ENCODE results near the gene EVPL. TPM values are rescaled to one million over a fixed set of nuclear protein-coding genes. Genes with fewer than 3 reads are reported as not detected.

The EVPL gene
- total RNA-seq, 1 experiment from 2014 or later = 7.7 TPM

- no peaks in the 10 kb centered on the region for H3K9me3 Mint-ChIP-seq (ENCODE audit: unreplicated experiment)
- no peaks in the 10 kb centered on the region for H3K4me1 Mint-ChIP-seq (ENCODE audit: insufficient read depth, unreplicated experiment)
- DNase-seq (ENCODE audit: unreplicated experiment) = no peak
- no peak overlapping the region for H3K4me3 Mint-ChIP-seq (ENCODE audit: unreplicated experiment)
- TF ChIP-seq CTCF (IDR thresholded peaks at IDR 0.05; ENCODE audit: unreplicated experiment) = no peak
- H3K27me3 Mint-ChIP-seq (ENCODE audit: insufficient read depth, unreplicated experiment) = no peaks in the 10 kb centered on the region
- intact Hi-C loops (cut with micrococcal nuclease) = no loop called here
- CTCF ChIA-PET = interaction anchor here (3.8 kb wide), 1 partner anchor 27 kb away, joined by 11 read pairs; no protein-coding TSS in a partner anchor
- no peak overlapping the region for H3K27ac Mint-ChIP-seq (ENCODE audit: low read depth, unreplicated experiment)
- POLR2A ChIA-PET = no interaction called here
- no TSS peak for BruUV-seq (replicated peaks)
- peaks cover 70% of the 10 kb centered on the region for H3K36me3 Mint-ChIP-seq (ENCODE audit: insufficient read depth, unreplicated experiment)
Measured at GRCh38 chr17:76040376-76040775, 13.3 kb upstream of the EVPL start.

- no peak overlapping the region for H3K4me3 Mint-ChIP-seq (ENCODE audit: unreplicated experiment)
- no peak for DNase-seq (ENCODE audit: unreplicated experiment)
- H3K4me1 Mint-ChIP-seq (ENCODE audit: insufficient read depth, unreplicated experiment) = no peaks in the 10 kb centered on the region
- peaks cover 57% of the 10 kb centered on the region for H3K36me3 Mint-ChIP-seq (ENCODE audit: insufficient read depth, unreplicated experiment)
- POLR2A ChIA-PET = interaction anchor here (0.6 to 1.0 kb wide), 2 partner anchors 8 to 10 kb away, joined by 3 to 4 read pairs; no protein-coding TSS in a partner anchor
- H3K27ac Mint-ChIP-seq (ENCODE audit: low read depth, unreplicated experiment) = no peak overlapping the region
- TSS peak; percentile 81 for BruUV-seq (replicated peaks)
- CTCF ChIA-PET = no interaction called here
- H3K9me3 Mint-ChIP-seq (ENCODE audit: unreplicated experiment) = no peaks in the 10 kb centered on the region
- intact Hi-C loops (cut with micrococcal nuclease) = no loop called here
- no peaks in the 10 kb centered on the region for H3K27me3 Mint-ChIP-seq (ENCODE audit: insufficient read depth, unreplicated experiment)
- no peak for TF ChIP-seq CTCF (IDR thresholded peaks at IDR 0.05; ENCODE audit: unreplicated experiment)
Measured at GRCh38 chr17:76039121-76039520, 12.0 kb upstream of the EVPL start.

GRCh38 chr17:76038050-76038449 lies 10.9 kb upstream of the EVPL start:
- TF ChIP-seq CTCF (IDR thresholded peaks at IDR 0.05; ENCODE audit: unreplicated experiment) = no peak
- ChIA-PET CTCF (interaction anchor here (0.6 kb wide), 1 partner anchor 140 kb away, joined by 3 read pairs; no protein-coding TSS in a partner anchor), POLR2A (no interaction called here)
- Mint-ChIP-seq H3K27me3 (ENCODE audit: insufficient read depth, unreplicated experiment) (no peaks in the 10 kb centered on the region), H3K9me3 (ENCODE audit: unreplicated experiment) (no peaks in the 10 kb centered on the region), H3K36me3 (ENCODE audit: insufficient read depth, unreplicated experiment) (peaks cover 47% of the 10 kb centered on the region), H3K27ac (ENCODE audit: low read depth, unreplicated experiment) (no peak overlapping the region), H3K4me1 (ENCODE audit: insufficient read depth, unreplicated experiment) (no peaks in the 10 kb centered on the region), H3K4me3 (ENCODE audit: unreplicated experiment) (no peak overlapping the region)
- no TSS peak for BruUV-seq (replicated peaks)
- intact Hi-C loops (cut with micrococcal nuclease) = no loop called here
- DNase-seq (ENCODE audit: unreplicated experiment) = no peak

GRCh38 chr17:76036497-76037261 lies 9.6 kb upstream of the EVPL start:
- TF ChIP-seq CTCF (IDR thresholded peaks at IDR 0.05; ENCODE audit: unreplicated experiment) = no peak
- DNase-seq (ENCODE audit: unreplicated experiment) = no peak
- no peaks in the 10 kb centered on the region for H3K27me3 Mint-ChIP-seq (ENCODE audit: insufficient read depth, unreplicated experiment)
- POLR2A ChIA-PET = no interaction called here
- BruUV-seq (replicated peaks) = no TSS peak
- CTCF ChIA-PET = no interaction called here
- peaks cover 33% of the 10 kb centered on the region for H3K36me3 Mint-ChIP-seq (ENCODE audit: insufficient read depth, unreplicated experiment)
- no peaks in the 10 kb centered on the region for H3K9me3 Mint-ChIP-seq (ENCODE audit: unreplicated experiment)
- no peak overlapping the region for H3K4me3 Mint-ChIP-seq (ENCODE audit: unreplicated experiment)
- no peaks in the 10 kb centered on the region for H3K4me1 Mint-ChIP-seq (ENCODE audit: insufficient read depth, unreplicated experiment)
- H3K27ac Mint-ChIP-seq (ENCODE audit: low read depth, unreplicated experiment) = no peak overlapping the region
- intact Hi-C loops (cut with micrococcal nuclease) = no loop called here
